Body of pancreas (tissue), 4 donors: Measurements from ENCODE around the gene LCA5L.

Source experiments
- CTCF ChIP-seq, 7 experiments: fragments of 450-650 bp in 4 of 7; fragments of 200-600 bp in 3 of 7; sonication (generic) in 3 of 7; IDR thresholded peaks; one replicate each; pipeline ENCODE4 v1.5.1; 2016 to 2019; ENCODE audit warnings: antibody characterized with exemption in 7 of 7
- POLR2A ChIP-seq, 3 donors: fragments of 450-650 bp; IDR thresholded peaks; one replicate each; pipeline ENCODE4 v1.6.1; 2016; ENCODE audit warnings: antibody characterized with exemption in 3 of 3, mild to moderate bottlenecking in 2 of 3

DNA sequence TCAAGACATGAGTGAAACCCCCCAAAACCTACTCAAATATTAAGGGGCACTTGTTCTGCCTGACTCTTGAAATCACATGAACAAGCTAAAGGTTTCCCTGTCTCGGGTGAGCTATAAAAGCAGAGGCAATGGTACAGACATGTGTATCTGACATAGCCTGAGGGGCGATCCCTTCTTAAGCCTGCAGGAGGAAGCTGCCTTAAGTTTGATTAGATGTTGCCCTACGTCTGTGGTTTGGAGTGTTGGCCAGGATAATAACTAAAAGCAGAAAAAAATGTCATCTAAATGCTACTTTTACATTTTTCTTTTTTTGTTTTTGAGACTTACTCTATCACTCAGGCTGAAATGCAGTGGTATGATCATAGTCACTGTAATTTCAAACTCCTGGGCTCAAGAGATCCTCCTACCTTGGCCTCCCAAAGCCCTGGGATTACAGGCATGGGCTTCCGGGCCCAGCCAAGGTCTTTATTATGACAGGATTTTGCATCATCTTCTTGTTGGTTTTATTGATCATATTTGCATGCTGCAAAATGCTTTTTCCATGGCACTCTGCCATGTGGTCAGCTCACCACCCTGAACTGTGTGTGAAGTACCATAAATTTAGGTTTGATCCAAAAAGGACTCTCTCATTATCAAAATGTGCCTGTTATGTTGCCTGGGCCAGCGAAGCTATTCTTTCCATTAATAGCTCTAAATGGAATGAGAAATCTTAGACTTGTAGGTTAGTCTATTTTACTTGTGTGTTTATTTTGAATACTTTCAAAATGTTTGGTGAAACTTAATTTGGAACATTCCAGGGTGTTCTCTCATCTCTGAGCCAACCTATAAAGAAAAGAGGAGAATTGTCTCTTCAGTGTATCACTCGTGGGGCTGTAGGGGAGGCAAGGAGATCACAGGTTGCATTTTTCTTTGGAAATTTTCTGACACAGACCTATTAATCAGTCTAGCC lies 81.7 kb downstream of the LCA5L start:
- TF ChIP-seq CTCF (IDR thresholded peaks at IDR 0.05) (no peak), POLR2A (IDR thresholded peaks at IDR 0.05) (no peak)
